H1 (cell line): ENCODE measurements around the gene MYH6. TPM values are rescaled to one million over a fixed set of nuclear protein-coding genes. Genes with fewer than 3 reads are reported as not detected.

Source experiments
- CTCF ChIA-PET: fragments of 300-600 bp; sonication (Branson Sonifier 250); formaldehyde crosslinking; loops from one replicate; lab custom pipeline; 2021; ENCODE audit not compliant: partially characterized antibody; lab: Charles Lee
- POLR2A ChIA-PET: fragments of 300-600 bp; sonication (Branson Sonifier 250); formaldehyde crosslinking; loops from one replicate; lab custom pipeline; 2021; ENCODE audit warnings: inconsistent platforms; ENCODE audit not compliant: partially characterized antibody; lab: Charles Lee
- DNase-seq, 2 experiments: peaks; one replicate each; pipeline versions ENCODE4 v3.0.0 to v3.0.0-alpha.2; 2010 to 2022; ENCODE audit warnings: low spot score in 2 of 2, low read depth in 1 of 2, mixed read lengths in 1 of 2
- FAIRE-seq: peaks from 2 replicates; lab custom pipeline; 2011; peaks lifted over from hg19 to GRCh38; lab: Jason Lieb, UNC
- H2AFZ ChIP-seq: 2 replicates; pipeline ENCODE4 v1.8.1; 2012; ENCODE audit warnings: low read length, inconsistent platforms
- H2AK5ac ChIP-seq: 2 replicates; pipeline ENCODE4 v1.6.1; 2013; ENCODE audit warnings: low read depth, low read length
- H2BK120ac ChIP-seq: replicated peaks from 2 replicates; pipeline ENCODE3; 2013; ENCODE audit warnings: low read depth, low read length, inconsistent platforms
- H2BK12ac ChIP-seq: 2 replicates; pipeline ENCODE4 v1.6.1; 2013; ENCODE audit warnings: low read depth, low read length
- H2BK15ac ChIP-seq: 2 replicates; pipeline ENCODE4 v1.6.1; 2013; ENCODE audit warnings: low read length
- H2BK20ac ChIP-seq: 2 replicates; pipeline ENCODE4 v1.6.1; 2013; ENCODE audit warnings: low read length
- H2BK5ac ChIP-seq: 2 replicates; pipeline ENCODE4 v1.6.1; 2013; ENCODE audit warnings: low read depth, low read length
- H3K14ac ChIP-seq: 2 replicates; pipeline ENCODE4 v1.6.1; 2013; ENCODE audit warnings: inconsistent platforms; ENCODE audit not compliant: insufficient read length
- H3K18ac ChIP-seq: 2 replicates; pipeline ENCODE4 v1.6.1; 2013; ENCODE audit warnings: low read length; ENCODE audit errors: extremely low read depth
- H3K23ac ChIP-seq: 2 replicates; pipeline ENCODE4 v1.6.1; 2013; ENCODE audit warnings: inconsistent platforms; ENCODE audit not compliant: insufficient read length
- H3K23me2 ChIP-seq: 2 replicates; pipeline ENCODE4 v1.6.1; 2013; ENCODE audit warnings: low read depth, low read length
- H3K27ac ChIP-seq: 2 replicates; pipeline ENCODE4 v1.6.1; 2011; ENCODE audit warnings: low read depth, low read length, inconsistent platforms
- H3K27me3 ChIP-seq, 4 experiments: replicated peaks in 1 of 4; 1 replicate in 1 of 4; 2 replicates in 3 of 4; pipeline versions ENCODE4 v1.6.1 to v1.8.1; 2011 to 2013; ENCODE audit warnings: low read length in 3 of 4, mild to moderate bottlenecking in 3 of 4, inconsistent platforms in 2 of 4, mixed read lengths in 2 of 4, moderate library complexity in 1 of 4; ENCODE audit not compliant: control insufficient read depth in 3 of 4, insufficient read depth in 3 of 4; ENCODE audit errors: extremely low read depth in 1 of 4
- H3K36me3 ChIP-seq, 4 experiments: 2 replicates each; pipeline versions ENCODE4 v1.6.1 to v1.8.1; 2011 to 2013; ENCODE audit warnings: mild to moderate bottlenecking in 4 of 4, low read length in 3 of 4, moderate library complexity in 2 of 4, control low read depth in 1 of 4, inconsistent platforms in 1 of 4; ENCODE audit not compliant: insufficient read depth in 4 of 4, control insufficient read depth in 2 of 4
- H3K4ac ChIP-seq: replicated peaks from 2 replicates; pipeline ENCODE3; 2013; ENCODE audit warnings: low read length, low read depth, mixed read lengths, inconsistent platforms; ENCODE audit not compliant: insufficient read length
- H3K4me1 ChIP-seq, 4 experiments: replicated peaks in 1 of 4; 1 replicate in 1 of 4; 2 replicates in 3 of 4; pipeline versions ENCODE4 v1.6.1 to v1.8.1; 2011 to 2013; ENCODE audit warnings: low read length in 3 of 4, inconsistent platforms in 2 of 4, mixed read lengths in 1 of 4; ENCODE audit not compliant: insufficient read depth in 4 of 4, control insufficient read depth in 3 of 4
- H3K4me2 ChIP-seq, 2 experiments: 2 replicates each; pipeline versions ENCODE4 v1.6.1 to v1.8.1; 2011 to 2013; ENCODE audit warnings: low read depth in 2 of 2, low read length in 2 of 2, control low read depth in 1 of 2, inconsistent platforms in 1 of 2, mild to moderate bottlenecking in 1 of 2; ENCODE audit not compliant: insufficient read depth in 1 of 2
- H3K4me3 ChIP-seq, 4 experiments: fragments of 200-600, 300-600 bp in 1 of 4; sonication (generic), shearing (Covaris generic), sonication (Bioruptor Twin) in 1 of 4; 2 replicates each; pipeline versions ENCODE4 v1.5.1 to v1.8.1; 2011 to 2016; ENCODE audit warnings: low read length in 4 of 4, low read depth in 3 of 4, control low read depth in 2 of 4, inconsistent platforms in 2 of 4, mild to moderate bottlenecking in 2 of 4, mixed read lengths in 1 of 4, moderate library complexity in 1 of 4; ENCODE audit not compliant: insufficient read depth in 2 of 4; ENCODE audit errors: extremely low read depth in 1 of 4
- H3K56ac ChIP-seq: replicated peaks from 2 replicates; pipeline ENCODE3; 2013; ENCODE audit warnings: low read depth, mild to moderate bottlenecking, mixed read lengths, low read length, inconsistent platforms; ENCODE audit not compliant: insufficient read length
- H3K79me1 ChIP-seq: 2 replicates; pipeline ENCODE4 v1.6.1; 2013; ENCODE audit warnings: low read depth, low read length, control low read depth
- H3K79me2 ChIP-seq, 2 experiments: 2 replicates each; pipeline versions ENCODE4 v1.6.1 to v1.8.1; 2012 to 2013; ENCODE audit warnings: low read length in 2 of 2, mild to moderate bottlenecking in 2 of 2, inconsistent platforms in 1 of 2; ENCODE audit not compliant: insufficient read depth in 2 of 2, control insufficient read depth in 1 of 2
- H3K9ac ChIP-seq, 4 experiments: replicated peaks in 1 of 4; 1 replicate in 1 of 4; 2 replicates in 3 of 4; pipeline versions ENCODE4 v1.6.1 to v1.8.1; 2011 to 2013; ENCODE audit warnings: low read depth in 3 of 4, low read length in 3 of 4, control low read depth in 2 of 4, mild to moderate bottlenecking in 2 of 4, moderate library complexity in 2 of 4, inconsistent platforms in 1 of 4; ENCODE audit errors: extremely low read depth in 1 of 4
- H3K9me3 ChIP-seq, 2 experiments: 2 replicates each; pipeline versions ENCODE4 v1.6.1 to v1.8.1; 2012 to 2013; ENCODE audit warnings: mild to moderate bottlenecking in 2 of 2, moderate library complexity in 2 of 2, control low read depth in 1 of 2, inconsistent platforms in 1 of 2, low read depth in 1 of 2, low read length in 1 of 2, mixed read lengths in 1 of 2; ENCODE audit not compliant: insufficient read depth in 2 of 2
- H4K20me1 ChIP-seq, 2 experiments: replicated peaks in 1 of 2; 2 replicates each; pipeline versions ENCODE3 to v1.8.1; 2011 to 2013; ENCODE audit warnings: inconsistent platforms in 2 of 2, low read length in 2 of 2, mild to moderate bottlenecking in 1 of 2; ENCODE audit not compliant: insufficient read depth in 2 of 2, control insufficient read depth in 1 of 2
- H4K5ac ChIP-seq: 2 replicates; pipeline ENCODE4 v1.6.1; 2013; ENCODE audit warnings: low read length, low read depth, mixed read lengths, inconsistent platforms; ENCODE audit not compliant: insufficient read length
- H4K8ac ChIP-seq: 2 replicates; pipeline ENCODE4 v1.8.0; 2013; ENCODE audit warnings: mild to moderate bottlenecking, moderate library complexity, low read length, inconsistent platforms; ENCODE audit not compliant: insufficient read depth; ENCODE audit errors: extremely low read depth
- H4K91ac ChIP-seq: replicated peaks from 2 replicates; pipeline ENCODE3; 2013; ENCODE audit warnings: low read length, mixed read lengths, inconsistent platforms; ENCODE audit not compliant: insufficient read length
- CTBP2 ChIP-seq: IDR thresholded peaks from 2 replicates; pipeline ENCODE4 v1.7.0; 2011; ENCODE audit warnings: borderline replicate concordance, mild to moderate bottlenecking, moderate library complexity, mixed read lengths, low read length; ENCODE audit not compliant: insufficient read depth, insufficient read length
- EGR1 ChIP-seq: IDR thresholded peaks from 2 replicates; pipeline ENCODE4 v1.6.1; 2011; ENCODE audit warnings: low read depth, low read length, borderline replicate concordance
- EZH2 ChIP-seq: fragments of 200-600 bp; sonication (generic); IDR thresholded peaks from 2 replicates; pipeline ENCODE4 v1.7.1; 2012; ENCODE audit warnings: low read depth, mild to moderate bottlenecking, moderate library complexity, low read length, inconsistent platforms; ENCODE audit not compliant: severe bottlenecking
- JUND ChIP-seq: IDR thresholded peaks from 2 replicates; pipeline ENCODE4 v1.6.1; 2011; ENCODE audit warnings: mild to moderate bottlenecking, improper control_type of control experiment, low read length
- POLR2A ChIP-seq, 2 experiments: IDR thresholded peaks; 1 replicate in 1 of 2; 2 replicates in 1 of 2; pipeline ENCODE4 v1.6.1; 2011; ENCODE audit warnings: low read depth in 2 of 2, low read length in 2 of 2, mild to moderate bottlenecking in 2 of 2; ENCODE audit errors: control extremely low read depth in 1 of 2
- POLR2AphosphoS5 ChIP-seq: IDR thresholded peaks from 2 replicates; pipeline ENCODE4 v1.6.1; 2011; ENCODE audit warnings: low read depth, low read length
- RBBP5 ChIP-seq: IDR thresholded peaks from 2 replicates; pipeline ENCODE4 v1.7.1; 2012; ENCODE audit warnings: low read depth, mild to moderate bottlenecking, inconsistent platforms, low read length, moderate library complexity, borderline replicate concordance
- RFX5 ChIP-seq: IDR thresholded peaks from 2 replicates; pipeline ENCODE4 v1.6.1; 2011; ENCODE audit warnings: low read depth, low read length, improper control_type of control experiment, borderline replicate concordance
- SUZ12 ChIP-seq: fragments of 200-600 bp; sonication (generic); IDR thresholded peaks from 2 replicates; pipeline ENCODE4 v1.6.1; 2012; ENCODE audit warnings: mild to moderate bottlenecking, inconsistent platforms, low read length, moderate library complexity, mixed read lengths
- WGBS, 2 experiments: shearing (Covaris generic) in 1 of 2; methylation state at CpG; one replicate each; pipeline versions ENCODE4 v1.1.6 to v1.1.7; 2013 to 2015; ENCODE audit warnings: low lambda C conversion rate in 2 of 2, mixed read lengths in 2 of 2, inconsistent platforms in 1 of 2, low coverage in 1 of 2, missing lambda C conversion rate in 1 of 2; ENCODE audit not compliant: insufficient replicate concordance in 2 of 2, insufficient coverage in 1 of 2, insufficient read length in 1 of 2; ENCODE audit errors: extremely low coverage in 1 of 2, missing lambda C conversion rate in 1 of 2; 5-methylcytosine and 5-hydroxymethylcytosine counted together
- polyA plus RNA-seq, 7 experiments: library from polyadenylated mRNA; depleted of rRNA in 3 of 7; stranded (reverse) in 5 of 7; unstranded in 2 of 7; fragments of >200 nt in 5 of 7; fragments of 200-250 nt in 2 of 7; gene quantifications; 1 replicate in 5 of 7; 2 replicates in 1 of 7; 4 replicates in 1 of 7; pipeline versions ENCODE4 v1.2.1 to v1.2.3, GENCODE V29; 2011 to 2013; ENCODE audit warnings: missing spikeins in 2 of 7, mixed read lengths in 2 of 7
- total RNA-seq: library from RNA; stranded (reverse); fragmentation: NEBNext Ultra II Directional; extraction: Animal tissue kit (Norgen Biotek cat#: 25700); gene quantifications from 2 replicates; pipeline ENCODE4 v1.2.1, GENCODE V29; 2021
- TF ChIP-seq, protein P1 (sequence below), 3 experiments: IDR thresholded peaks; 1 replicate in 2 of 3; 2 replicates in 1 of 3; pipeline versions ENCODE4 v1.5.1 to v1.6.1; 2011; ENCODE audit warnings: low read length in 3 of 3, mild to moderate bottlenecking in 3 of 3, inconsistent platforms in 2 of 3, low read depth in 1 of 3, moderate library complexity in 1 of 3; ENCODE audit not compliant: insufficient read depth in 1 of 3; ENCODE audit errors: control extremely low read depth in 1 of 3

MYH6 gene
- total and polyA plus RNA-seq, 2 of the 8 experiments (the other 6 are each of a cell fraction or from before 2014, with no cell fraction given): 0.03 TPM; not detected in 1

DNA sequence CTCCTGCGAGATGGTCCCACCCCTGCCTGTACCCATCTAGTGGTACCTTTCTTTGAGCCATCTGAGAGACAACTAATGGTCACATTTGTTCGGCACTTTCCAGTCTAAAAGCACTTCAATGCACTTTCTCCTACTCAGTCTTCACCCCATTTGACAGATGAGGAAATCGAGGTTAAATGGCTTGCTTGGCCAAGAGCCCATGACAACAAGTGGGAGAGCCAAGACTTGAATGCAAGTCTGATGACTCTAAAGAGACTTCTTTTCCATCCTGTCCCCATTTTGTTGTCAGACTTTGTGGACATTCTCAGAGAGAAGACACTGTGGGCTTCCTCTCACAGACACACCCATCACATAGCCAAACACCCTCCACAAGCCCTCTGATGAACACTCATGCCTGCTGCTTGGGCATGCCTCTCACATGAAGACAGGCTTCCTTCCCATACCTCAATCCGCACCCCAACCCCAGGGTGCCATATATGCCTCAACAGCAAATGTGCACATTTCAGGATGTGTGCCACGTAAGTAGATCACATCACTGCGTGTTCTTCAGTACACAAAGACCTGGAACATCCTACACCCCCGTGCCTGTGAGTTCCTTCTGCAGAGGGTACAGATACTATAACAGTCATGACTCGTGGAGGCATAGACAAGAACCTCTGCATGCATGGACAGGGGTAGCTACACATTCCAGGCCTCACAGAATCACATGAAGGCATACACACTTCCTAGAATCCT is 26.6 kb upstream of the MYH6 start:
- no peak overlapping the region for H3K23ac ChIP-seq
- H3K9me3 ChIP-seq: no peaks in the 10 kb centered on the region
- H3K9ac ChIP-seq: no peak overlapping the region
- no peak overlapping the region for H3K27ac ChIP-seq
- H3K4me2 ChIP-seq: no peak overlapping the region
- FAIRE-seq: no peak
- no peak overlapping the region for H3K4ac ChIP-seq
- no peaks in the 10 kb centered on the region for H4K20me1 ChIP-seq
- no peak overlapping the region for H3K56ac ChIP-seq
- H4K8ac ChIP-seq: no peak overlapping the region
- no peak overlapping the region for H4K5ac ChIP-seq
- no peaks in the 10 kb centered on the region for H3K79me2 ChIP-seq
- no peak overlapping the region for H3K18ac ChIP-seq
- no peak overlapping the region for H2BK120ac ChIP-seq
- no peaks in the 10 kb centered on the region for H3K23me2 ChIP-seq
- no peak overlapping the region for H2BK12ac ChIP-seq
- CTCF ChIA-PET: interaction anchor here (0.9 to 3.2 kb wide), 15 partner anchors 8 to 153 kb away, joined by 3 to 19 read pairs (median 5); partner anchors contain the start of gene SLC22A17
- H2BK5ac ChIP-seq: no peak overlapping the region; the same call in 1 of the 2 replicates
- H2BK20ac ChIP-seq: no peak overlapping the region
- WGBS, 2 experiments: 87% methylated on average over 8 of the region's 8 CpGs; no CpG with 5 or more reads in 1 of the 2 experiments
- no peak for DNase-seq
- no peak overlapping the region for H3K4me3 ChIP-seq
- no peak overlapping the region for H2AK5ac ChIP-seq
- H3K4me1 ChIP-seq: peaks cover 0 to 10% (median 2%) of the 10 kb centered on the region in 4 experiments; a peak in 2 of 7 replicates
- H3K27me3 ChIP-seq: no peaks in the 10 kb centered on the region; a peak in 1 of 7 replicates
- POLR2A ChIA-PET: interaction anchor here (1.4 kb wide), 1 partner anchor 8 kb away, joined by 3 read pairs; no protein-coding TSS in a partner anchor
- no peaks in the 10 kb centered on the region for H3K36me3 ChIP-seq
- H3K79me1 ChIP-seq: peaks cover 3% of the 10 kb centered on the region; the same call in 1 of the 2 replicates
- no peak overlapping the region for H2BK15ac ChIP-seq
- H4K91ac ChIP-seq: no peak overlapping the region
- no peak overlapping the region for H2AFZ ChIP-seq
- no peak overlapping the region for H3K14ac ChIP-seq
- TF ChIP-seq RFX5 (no peak), SUZ12 (no peak), CTBP2 (no peak), POLR2AphosphoS5 (no peak), EZH2 (no peak), JUND (no peak), EGR1 (no peak), POLR2A (IDR thresholded peaks at IDR 0.05; ENCODE audit: control extremely low read depth in 1 of 2, low read depth in 2 of 2, low read length in 2 of 2) (no peak), RBBP5 (no peak)
- TF ChIP-seq, protein P1, sequence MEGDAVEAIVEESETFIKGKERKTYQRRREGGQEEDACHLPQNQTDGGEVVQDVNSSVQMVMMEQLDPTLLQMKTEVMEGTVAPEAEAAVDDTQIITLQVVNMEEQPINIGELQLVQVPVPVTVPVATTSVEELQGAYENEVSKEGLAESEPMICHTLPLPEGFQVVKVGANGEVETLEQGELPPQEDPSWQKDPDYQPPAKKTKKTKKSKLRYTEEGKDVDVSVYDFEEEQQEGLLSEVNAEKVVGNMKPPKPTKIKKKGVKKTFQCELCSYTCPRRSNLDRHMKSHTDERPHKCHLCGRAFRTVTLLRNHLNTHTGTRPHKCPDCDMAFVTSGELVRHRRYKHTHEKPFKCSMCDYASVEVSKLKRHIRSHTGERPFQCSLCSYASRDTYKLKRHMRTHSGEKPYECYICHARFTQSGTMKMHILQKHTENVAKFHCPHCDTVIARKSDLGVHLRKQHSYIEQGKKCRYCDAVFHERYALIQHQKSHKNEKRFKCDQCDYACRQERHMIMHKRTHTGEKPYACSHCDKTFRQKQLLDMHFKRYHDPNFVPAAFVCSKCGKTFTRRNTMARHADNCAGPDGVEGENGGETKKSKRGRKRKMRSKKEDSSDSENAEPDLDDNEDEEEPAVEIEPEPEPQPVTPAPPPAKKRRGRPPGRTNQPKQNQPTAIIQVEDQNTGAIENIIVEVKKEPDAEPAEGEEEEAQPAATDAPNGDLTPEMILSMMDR (IDR thresholded peaks at IDR 0.05; ENCODE audit: control extremely low read depth in 1 of 3, insufficient read depth in 1 of 3, low read depth in 1 of 3, low read length in 3 of 3): no peak
